GM23248 (cell line): ENCODE results near the gene USF2.

Experiments
- EZH2 ChIP-seq: fragments of 200-600 bp; sonication (generic); IDR thresholded peaks from 2 replicates; pipeline ENCODE4 v1.6.1; 2018; ENCODE audit warnings: antibody characterized with exemption, mild to moderate bottlenecking; ENCODE audit not compliant: insufficient read depth, poor library complexity, severe bottlenecking
- EZH2phosphoT487 ChIP-seq: fragments of 200-600 bp; sonication (generic); IDR thresholded peaks from 2 replicates; pipeline ENCODE4 v1.6.1; 2018; ENCODE audit warnings: antibody characterized with exemption, moderate library complexity, mild to moderate bottlenecking, low read depth; ENCODE audit not compliant: insufficient read depth

DNA sequence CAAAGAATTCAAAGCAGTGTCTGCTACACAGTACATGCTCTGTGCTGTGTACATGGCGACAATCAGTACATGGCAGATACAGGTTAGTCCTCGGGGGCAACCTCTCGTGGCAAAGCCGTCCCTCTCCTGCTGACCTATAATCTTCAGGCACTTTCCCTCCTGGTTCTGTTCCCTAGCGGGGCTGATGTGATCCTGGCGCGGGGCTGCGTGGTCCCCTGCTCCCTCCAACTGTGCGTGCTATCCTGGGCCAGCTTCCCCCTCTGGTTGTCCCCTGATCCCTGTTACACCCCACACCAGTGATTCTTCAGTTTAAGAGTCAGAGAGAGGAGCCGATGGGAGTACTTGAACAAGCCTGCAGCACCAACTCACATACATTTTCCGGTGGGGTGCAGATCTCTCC lies 35.3 kb downstream of the USF2 start:
- TF ChIP-seq EZH2phosphoT487 = no peak
- no peak for TF ChIP-seq EZH2
